Measurements from ENCODE around the gene RAD51C.

RAD51C gene

DNA sequence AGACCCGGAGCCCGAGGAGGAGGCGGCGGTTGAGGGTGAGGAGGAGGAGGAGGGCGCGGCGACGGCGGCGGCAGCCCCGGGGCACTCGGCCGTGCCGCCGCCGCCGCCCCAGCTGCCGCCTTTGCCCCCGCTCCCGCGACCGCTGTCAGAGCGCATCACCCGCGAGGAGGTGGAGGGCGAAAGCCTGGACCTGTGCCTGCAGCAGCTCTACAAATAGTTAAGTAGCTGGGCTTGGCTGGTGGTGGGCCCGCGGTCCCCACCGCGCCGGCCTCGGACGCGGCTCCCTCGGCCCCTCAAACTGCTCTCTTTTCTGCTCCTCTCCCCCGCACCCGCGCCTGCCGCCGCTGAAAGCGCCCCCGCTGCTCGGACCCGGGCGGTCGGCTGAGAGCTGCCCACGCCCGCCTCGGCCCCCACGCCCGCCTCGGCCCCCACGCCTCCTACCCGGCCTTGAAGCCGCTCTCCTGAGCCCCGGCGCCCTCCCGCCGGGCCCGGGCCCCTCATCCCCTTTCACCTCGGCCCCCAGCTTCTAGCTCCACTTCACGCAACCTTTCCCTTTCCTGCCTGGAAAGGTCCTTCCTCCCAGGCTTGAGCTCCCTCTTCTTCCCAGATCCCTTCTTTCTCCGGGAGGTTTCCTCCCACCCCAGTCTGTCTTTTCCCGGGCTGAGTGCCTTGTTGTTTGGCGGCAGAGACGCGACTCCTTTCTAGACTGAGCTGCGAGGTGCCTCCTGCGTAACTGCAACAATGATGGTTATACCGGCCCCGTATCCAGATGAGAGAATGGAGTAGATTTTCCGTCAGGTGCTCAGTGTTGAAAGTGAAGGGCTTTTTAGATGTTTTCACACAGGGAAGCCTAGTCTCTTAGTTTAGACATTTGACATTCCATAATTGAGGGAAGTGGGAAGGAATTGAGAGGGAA, 64.1 kb downstream of the RAD51C start:
- no peaks in the 10 kb centered on the region for H3K79me1 ChIP-seq (replicated peaks; ENCODE audit: low read length, poor library complexity, severe bottlenecking)
- no peak overlapping the region for H3K4ac ChIP-seq (ENCODE audit: low read depth in 1 of 2, low read length in 2 of 2)
- H3K14ac ChIP-seq (ENCODE audit: low read length in 2 of 2) = no peak overlapping the region
- peaks cover 32 to 70% of the 10 kb centered on the region in 2 experiments for H3K27me3 ChIP-seq (ENCODE audit: control insufficient read depth in 1 of 2, insufficient read depth in 1 of 2, low read length in 2 of 2)
- no peak overlapping the region for H2BK120ac ChIP-seq (ENCODE audit: low read depth, low read length)
- H3K27ac ChIP-seq (ENCODE audit: low read length, poor library complexity, severe bottlenecking) = no peak overlapping the region
- H3K4me2 ChIP-seq (ENCODE audit: low read length, poor library complexity, severe bottlenecking) = peak overlapping the region; percentile 98
- H2AFZ ChIP-seq (ENCODE audit: low read depth, low read length) = no peak overlapping the region
- peaks cover 14% of the 10 kb centered on the region for H3K4me1 ChIP-seq (ENCODE audit: control insufficient read depth, insufficient read depth, low read depth, low read length)
- H3K9me3 ChIP-seq (ENCODE audit: control insufficient read depth, low read length) = no peaks in the 10 kb centered on the region
- H4K8ac ChIP-seq (ENCODE audit: low read length) = peak overlapping the region; percentile 36
- DNase-seq = peak; percentile 2
- H3K4me3 ChIP-seq (ENCODE audit: insufficient read depth in 1 of 2, low read depth in 1 of 2, low read length in 2 of 2) = peak overlapping the region; percentile 58 to 76
- peak overlapping the region; percentile 33 for H2BK15ac ChIP-seq (ENCODE audit: low read depth, poor library complexity, severe bottlenecking)
- H3K23ac ChIP-seq (ENCODE audit: low read length in 2 of 2) = peak overlapping the region in 1 of 2 experiments; percentile 89
- WGBS = 3% methylated on average over 52 of the region's 72 CpGs
- H3K36me3 ChIP-seq (ENCODE audit: control insufficient read depth in 1 of 2, insufficient read depth in 2 of 2, low read depth in 1 of 2, low read length in 2 of 2) = no peaks in the 10 kb centered on the region
- H3K18ac ChIP-seq (ENCODE audit: low read depth in 1 of 2, low read length in 2 of 2) = no peak overlapping the region
- no peak overlapping the region for H2BK12ac ChIP-seq (ENCODE audit: low read length in 2 of 2)
- H4K91ac ChIP-seq (ENCODE audit: low read length) = no peak overlapping the region
- no peak overlapping the region for H2AK5ac ChIP-seq (ENCODE audit: low read length, severe bottlenecking)
- no peak overlapping the region for H2BK5ac ChIP-seq (ENCODE audit: low read depth, low read length, poor library complexity, severe bottlenecking)
- H3K9ac ChIP-seq (ENCODE audit: low read length) = peak overlapping the region; percentile 22

DNA sequence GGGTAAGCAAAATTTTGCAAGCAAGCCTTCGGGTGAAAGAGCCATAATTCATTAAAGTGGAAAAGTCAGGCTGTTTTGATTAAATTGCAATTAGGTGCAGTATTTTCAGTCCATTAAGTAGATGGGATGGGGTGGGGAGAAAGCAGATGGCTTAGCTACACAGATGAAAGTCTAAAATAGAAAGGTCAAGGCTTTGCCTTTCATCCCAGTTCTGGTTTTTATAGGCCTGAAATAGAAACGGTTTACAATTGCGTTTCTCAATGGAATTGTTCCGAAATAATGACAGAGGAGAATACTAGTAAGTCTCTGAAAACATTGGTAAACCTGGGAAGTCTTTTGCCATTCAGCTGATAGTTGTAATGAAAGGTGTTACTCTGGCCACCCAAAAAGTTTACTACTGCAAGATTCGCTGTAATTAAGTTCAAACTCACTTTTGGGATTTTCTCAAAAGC, 64.8 kb downstream of the RAD51C start:
- Histone ChIP-seq H3K9ac (ENCODE audit: low read length) (no peak overlapping the region), H3K27me3 (ENCODE audit: control insufficient read depth in 1 of 2, insufficient read depth in 1 of 2, low read length in 2 of 2) (peaks cover 32 to 70% of the 10 kb centered on the region in 2 experiments), H2BK120ac (ENCODE audit: low read depth, low read length) (no peak overlapping the region), H2BK5ac (ENCODE audit: low read depth, low read length, poor library complexity, severe bottlenecking) (no peak overlapping the region), H2BK12ac (ENCODE audit: low read length in 2 of 2) (no peak overlapping the region), H2AFZ (ENCODE audit: low read depth, low read length) (no peak overlapping the region), H3K36me3 (ENCODE audit: control insufficient read depth in 1 of 2, insufficient read depth in 2 of 2, low read depth in 1 of 2, low read length in 2 of 2) (no peaks in the 10 kb centered on the region), H3K18ac (ENCODE audit: low read depth in 1 of 2, low read length in 2 of 2) (no peak overlapping the region), H3K4ac (ENCODE audit: low read depth in 1 of 2, low read length in 2 of 2) (no peak overlapping the region), H3K79me1 (replicated peaks; ENCODE audit: low read length, poor library complexity, severe bottlenecking) (no peaks in the 10 kb centered on the region), H3K27ac (ENCODE audit: low read length, poor library complexity, severe bottlenecking) (no peak overlapping the region), H3K14ac (ENCODE audit: low read length in 2 of 2) (no peak overlapping the region), H4K8ac (ENCODE audit: low read length) (no peak overlapping the region), H3K9me3 (ENCODE audit: control insufficient read depth, low read length) (no peaks in the 10 kb centered on the region), H3K4me2 (ENCODE audit: low read length, poor library complexity, severe bottlenecking) (peak overlapping the region; percentile 98), H2AK5ac (ENCODE audit: low read length, severe bottlenecking) (no peak overlapping the region), H3K23ac (ENCODE audit: low read length in 2 of 2) (no peak overlapping the region), H4K91ac (ENCODE audit: low read length) (no peak overlapping the region), H2BK15ac (ENCODE audit: low read depth, poor library complexity, severe bottlenecking) (no peak overlapping the region), H3K4me3 (ENCODE audit: insufficient read depth in 1 of 2, low read depth in 1 of 2, low read length in 2 of 2) (no peak overlapping the region), H3K4me1 (ENCODE audit: control insufficient read depth, insufficient read depth, low read depth, low read length) (peaks cover 14% of the 10 kb centered on the region)
- WGBS = 87% methylated on average over 4 of the region's 5 CpGs
- DNase-seq = no peak

DNA sequence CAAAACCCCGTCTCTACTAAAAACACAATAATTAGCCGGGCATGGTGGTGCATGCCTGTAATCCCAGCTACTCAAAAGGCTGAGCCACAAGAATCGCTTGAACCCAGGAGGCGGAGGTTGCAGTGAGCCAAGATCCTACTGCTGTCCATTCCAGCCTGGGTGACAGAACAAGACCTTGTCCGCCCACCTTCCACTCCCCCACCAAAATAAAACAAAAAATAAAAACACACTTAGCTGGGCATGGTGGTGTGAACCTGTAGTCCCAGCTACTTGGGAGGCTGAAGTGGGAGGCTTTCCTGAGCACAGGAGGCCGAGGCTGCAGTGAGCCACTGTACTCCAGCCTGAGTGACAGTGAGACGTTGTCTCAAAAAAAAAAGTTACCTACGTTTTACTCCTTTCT, 66.5 kb downstream of the RAD51C start:
- Histone ChIP-seq H2BK120ac (ENCODE audit: low read depth, low read length) (no peak overlapping the region), H3K4me2 (ENCODE audit: low read length, poor library complexity, severe bottlenecking) (no peak overlapping the region), H3K18ac (ENCODE audit: low read depth in 1 of 2, low read length in 2 of 2) (no peak overlapping the region), H3K9me3 (ENCODE audit: control insufficient read depth, low read length) (no peaks in the 10 kb centered on the region), H3K23ac (ENCODE audit: low read length in 2 of 2) (no peak overlapping the region), H2AK5ac (ENCODE audit: low read length, severe bottlenecking) (no peak overlapping the region), H4K8ac (ENCODE audit: low read length) (no peak overlapping the region), H2BK12ac (ENCODE audit: low read length in 2 of 2) (no peak overlapping the region), H3K9ac (ENCODE audit: low read length) (no peak overlapping the region), H3K27ac (ENCODE audit: low read length, poor library complexity, severe bottlenecking) (no peak overlapping the region), H3K14ac (ENCODE audit: low read length in 2 of 2) (no peak overlapping the region), H2BK15ac (ENCODE audit: low read depth, poor library complexity, severe bottlenecking) (no peak overlapping the region), H3K4ac (ENCODE audit: low read depth in 1 of 2, low read length in 2 of 2) (no peak overlapping the region), H3K4me1 (ENCODE audit: control insufficient read depth, insufficient read depth, low read depth, low read length) (peaks cover 14% of the 10 kb centered on the region), H3K79me1 (replicated peaks; ENCODE audit: low read length, poor library complexity, severe bottlenecking) (no peaks in the 10 kb centered on the region), H2BK5ac (ENCODE audit: low read depth, low read length, poor library complexity, severe bottlenecking) (no peak overlapping the region), H2AFZ (ENCODE audit: low read depth, low read length) (no peak overlapping the region), H3K4me3 (ENCODE audit: insufficient read depth in 1 of 2, low read depth in 1 of 2, low read length in 2 of 2) (no peak overlapping the region), H3K27me3 (ENCODE audit: control insufficient read depth in 1 of 2, insufficient read depth in 1 of 2, low read length in 2 of 2) (peaks cover 32 to 64% of the 10 kb centered on the region in 2 experiments), H4K91ac (ENCODE audit: low read length) (no peak overlapping the region), H3K36me3 (ENCODE audit: control insufficient read depth in 1 of 2, insufficient read depth in 2 of 2, low read depth in 1 of 2, low read length in 2 of 2) (no peaks in the 10 kb centered on the region)
- 88% methylated on average over 5 of the region's 8 CpGs for WGBS
- no peak for DNase-seq

DNA sequence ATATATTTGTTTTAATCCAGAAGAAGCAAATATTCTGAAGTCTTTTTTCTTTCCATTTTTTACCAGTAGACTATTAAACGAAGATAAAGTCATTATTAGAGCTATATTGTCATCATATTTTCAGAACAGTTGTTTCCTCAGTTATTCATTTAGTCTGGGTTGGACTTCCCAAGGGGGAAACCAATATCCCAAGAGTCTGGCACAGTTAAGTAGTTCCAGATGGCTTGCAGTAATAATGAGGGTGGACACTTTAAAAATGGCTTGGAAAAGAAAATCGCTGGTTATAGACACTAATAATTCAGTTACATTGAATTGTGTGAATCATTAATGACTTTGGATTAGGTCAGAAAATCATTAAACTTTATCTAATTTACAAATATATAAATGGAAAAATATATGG, 67.1 kb downstream of the RAD51C start:
- Histone ChIP-seq H3K4ac (ENCODE audit: low read depth in 1 of 2, low read length in 2 of 2) (no peak overlapping the region), H3K79me1 (replicated peaks; ENCODE audit: low read length, poor library complexity, severe bottlenecking) (no peaks in the 10 kb centered on the region)

More for the DNA sequence above, 67.1 kb downstream of the RAD51C start:
- no peak overlapping the region for H3K4me2 ChIP-seq (ENCODE audit: low read length, poor library complexity, severe bottlenecking)
- no peak overlapping the region for H2AK5ac ChIP-seq (ENCODE audit: low read length, severe bottlenecking)
- no peak overlapping the region for H3K18ac ChIP-seq (ENCODE audit: low read depth in 1 of 2, low read length in 2 of 2)
- no peak overlapping the region for H3K27ac ChIP-seq (ENCODE audit: low read length, poor library complexity, severe bottlenecking)
- H2BK12ac ChIP-seq (ENCODE audit: low read length in 2 of 2) = no peak overlapping the region
- no peak overlapping the region for H2BK5ac ChIP-seq (ENCODE audit: low read depth, low read length, poor library complexity, severe bottlenecking)
- peaks cover 17% of the 10 kb centered on the region for H3K4me1 ChIP-seq (ENCODE audit: control insufficient read depth, insufficient read depth, low read depth, low read length)
- WGBS = 83% methylated on average over 1 of the region's 2 CpGs
- H4K91ac ChIP-seq (ENCODE audit: low read length) = no peak overlapping the region
- no peak overlapping the region for H2BK15ac ChIP-seq (ENCODE audit: low read depth, poor library complexity, severe bottlenecking)
- no peak overlapping the region for H4K8ac ChIP-seq (ENCODE audit: low read length)
- H2AFZ ChIP-seq (ENCODE audit: low read depth, low read length) = no peak overlapping the region
- DNase-seq = no peak
- no peak overlapping the region for H3K23ac ChIP-seq (ENCODE audit: low read length in 2 of 2)
- no peaks in the 10 kb centered on the region for H3K36me3 ChIP-seq (ENCODE audit: control insufficient read depth in 1 of 2, insufficient read depth in 2 of 2, low read depth in 1 of 2, low read length in 2 of 2)
- no peak overlapping the region for H3K14ac ChIP-seq (ENCODE audit: low read length in 2 of 2)
- H2BK120ac ChIP-seq (ENCODE audit: low read depth, low read length) = no peak overlapping the region
- no peak overlapping the region for H3K9ac ChIP-seq (ENCODE audit: low read length)
- H3K4me3 ChIP-seq (ENCODE audit: insufficient read depth in 1 of 2, low read depth in 1 of 2, low read length in 2 of 2) = no peak overlapping the region
- H3K9me3 ChIP-seq (ENCODE audit: control insufficient read depth, low read length) = no peaks in the 10 kb centered on the region
- peaks cover 32 to 64% of the 10 kb centered on the region in 2 experiments for H3K27me3 ChIP-seq (ENCODE audit: control insufficient read depth in 1 of 2, insufficient read depth in 1 of 2, low read length in 2 of 2)
